Measurements from ENCODE around the gene CCDC85A. TPM values are rescaled to one million over a fixed set of nuclear protein-coding genes. Genes with fewer than 3 reads are reported as not detected.
A peak's percentile ranks its signal among the peaks of the same experiment; 100 is the strongest.

CCDC85A gene
- total and polyA plus RNA-seq, 10 donors: 0.07 to 2.6 (median 0.77) TPM

- Histone ChIP-seq H3K36me3 (no peaks in the 10 kb centered on the region), H3K4me1 (peaks cover 0 to 30% (median 23%) of the 10 kb centered on the region in 6 donors), H3K27ac (peak overlapping the region in 4 of 8 donors; percentile 66 to 80 (median 77)), H3K9me3 (no peaks in the 10 kb centered on the region), H3K4me3 (peak overlapping the region; percentile 53 to 82 (median 60)), H3K27me3 (replicated peaks in 1 of 7) (peaks cover 0 to 90% (median 44%) of the 10 kb centered on the region in 7 donors)
- DNase-seq: peak; percentile 77
- intact Hi-C loops (cut with DNase I; ENCODE audit: low total_unique reads): loop anchor here (10.0 kb wide), 2 partner anchors 560 to 1330 kb away; no protein-coding TSS in a partner anchor
- 0 to 1% (median 1%) methylated on average over 21 to 64 of the region's 64 CpGs for WGBS, 5 donors
- TF ChIP-seq POLR2AphosphoS5 (IDR thresholded peaks at IDR 0.05) (no peak), POLR2A (IDR thresholded peaks at IDR 0.05) (no peak), CTCF (IDR thresholded peaks at IDR 0.05 in 8 of 11, conservative IDR thresholded peaks at IDR 0.05 in 3 of 11) (no peak)
These were observed 766 bp downstream of the CCDC85A start for GRCh38 chr2:56184500-56185011.

GRCh38 chr2:56185101-56185581, 1.4 kb downstream of the CCDC85A start:
- H3K36me3 ChIP-seq: no peaks in the 10 kb centered on the region
- intact Hi-C loops (cut with DNase I; ENCODE audit: low total_unique reads): loop anchor here (10.0 kb wide), 2 partner anchors 560 to 1330 kb away; no protein-coding TSS in a partner anchor
- H3K27me3 ChIP-seq (replicated peaks in 1 of 7): peaks cover 0 to 90% (median 44%) of the 10 kb centered on the region in 7 donors
- no peaks in the 10 kb centered on the region for H3K9me3 ChIP-seq
- WGBS, 5 donors: 0 to 2% (median 1%) methylated on average over 19 to 24 of the region's 24 CpGs
- TF ChIP-seq CTCF (IDR thresholded peaks at IDR 0.05 in 8 of 11, conservative IDR thresholded peaks at IDR 0.05 in 3 of 11) (no peak), POLR2AphosphoS5 (IDR thresholded peaks at IDR 0.05) (peak in 1 of 3 donors; percentile 3), POLR2A (IDR thresholded peaks at IDR 0.05) (no peak)
- peak overlapping the region; percentile 53 to 82 (median 60) for H3K4me3 ChIP-seq
- peaks cover 0 to 30% (median 23%) of the 10 kb centered on the region in 6 donors for H3K4me1 ChIP-seq
- peak overlapping the region in 6 of 8 donors; percentile 56 to 80 (median 72) for H3K27ac ChIP-seq
- peak; percentile 66 for DNase-seq

- peak overlapping the region in 7 of 8 donors; percentile 5 to 80 (median 67) for H3K27ac ChIP-seq
- peak overlapping the region; percentile 53 to 82 (median 60) for H3K4me3 ChIP-seq
- intact Hi-C loops (cut with DNase I; ENCODE audit: low total_unique reads): loop anchor here (10.0 kb wide), 2 partner anchors 559 to 1329 kb away; no protein-coding TSS in a partner anchor
- 2 to 5% (median 3%) methylated on average over 11 of the region's 11 CpGs for WGBS, 5 donors
- TF ChIP-seq POLR2AphosphoS5 (IDR thresholded peaks at IDR 0.05) (peak; percentile 39 to 84 (median 57)), CTCF (IDR thresholded peaks at IDR 0.05 in 8 of 11, conservative IDR thresholded peaks at IDR 0.05 in 3 of 11) (peak in 5 of 11 experiments; percentile 31 to 40 (median 35)), POLR2A (IDR thresholded peaks at IDR 0.05) (no peak)
- peak; percentile 78 for DNase-seq
- no peaks in the 10 kb centered on the region for H3K9me3 ChIP-seq
- peaks cover 0 to 30% (median 23%) of the 10 kb centered on the region in 6 donors for H3K4me1 ChIP-seq
- H3K27me3 ChIP-seq (replicated peaks in 1 of 7): peaks cover 0 to 89% (median 44%) of the 10 kb centered on the region in 7 donors
- H3K36me3 ChIP-seq: no peaks in the 10 kb centered on the region
These were observed 1.8 kb downstream of the CCDC85A start for GRCh38 chr2:56185582-56186046.

GRCh38 chr2:56191617-56192016, 7.8 kb downstream of the CCDC85A start:
- TF ChIP-seq CTCF (IDR thresholded peaks at IDR 0.05 in 8 of 11, conservative IDR thresholded peaks at IDR 0.05 in 3 of 11): peak in 3 of 11 experiments; percentile 18 to 24 (median 23)
- TF ChIP-seq POLR2A (IDR thresholded peaks at IDR 0.05): no peak
- TF ChIP-seq POLR2AphosphoS5 (IDR thresholded peaks at IDR 0.05): no peak
- no peak for DNase-seq
- no peak overlapping the region for H3K4me3 ChIP-seq
- no peaks in the 10 kb centered on the region for H3K4me1 ChIP-seq
- H3K27me3 ChIP-seq (replicated peaks in 1 of 7): peaks cover 0 to 53% (median 5%) of the 10 kb centered on the region in 7 donors
- no peaks in the 10 kb centered on the region for H3K36me3 ChIP-seq
- intact Hi-C loops (cut with DNase I; ENCODE audit: low total_unique reads): no loop called here
- H3K9me3 ChIP-seq: no peaks in the 10 kb centered on the region
- H3K27ac ChIP-seq: no peak overlapping the region

Measured in spleen (tissue), 11 donors.